SK-N-SH treated with all-trans-retinoic acid at 6 μM for 48 hours (cell line): ENCODE measurements around the gene UPK3A.

Source experiments
- ARNTL ChIP-seq: fragments of 450-650 bp; formaldehyde crosslinking; IDR thresholded peaks from 2 replicates; pipeline ENCODE4 v1.5.0; 2020; ENCODE audit warnings: low read depth, mild to moderate bottlenecking, moderate library complexity, borderline replicate concordance
- CSDC2 ChIP-seq: fragments of 250-450 bp; sonication (Bioruptor Pico); IDR thresholded peaks from 2 replicates; pipeline ENCODE4 v1.5.0; 2020; ENCODE audit warnings: mild to moderate bottlenecking, moderate library complexity
- RARB ChIP-seq: fragments of 250-450 bp; sonication (Bioruptor Pico); IDR thresholded peaks from 2 replicates; pipeline ENCODE4 v1.8.0; 2021; ENCODE audit warnings: mild to moderate bottlenecking, moderate library complexity
- ZFP3 ChIP-seq: fragments of 250-450 bp; sonication (Bioruptor Pico); IDR thresholded peaks from 2 replicates; pipeline ENCODE4 v1.5.0; 2020; ENCODE audit warnings: mild to moderate bottlenecking, moderate library complexity
- ZFP30 ChIP-seq: fragments of 450-650 bp; formaldehyde crosslinking; IDR thresholded peaks from 2 replicates; pipeline ENCODE4 v1.5.0; 2022; ENCODE audit warnings: mild to moderate bottlenecking, moderate library complexity

DNA sequence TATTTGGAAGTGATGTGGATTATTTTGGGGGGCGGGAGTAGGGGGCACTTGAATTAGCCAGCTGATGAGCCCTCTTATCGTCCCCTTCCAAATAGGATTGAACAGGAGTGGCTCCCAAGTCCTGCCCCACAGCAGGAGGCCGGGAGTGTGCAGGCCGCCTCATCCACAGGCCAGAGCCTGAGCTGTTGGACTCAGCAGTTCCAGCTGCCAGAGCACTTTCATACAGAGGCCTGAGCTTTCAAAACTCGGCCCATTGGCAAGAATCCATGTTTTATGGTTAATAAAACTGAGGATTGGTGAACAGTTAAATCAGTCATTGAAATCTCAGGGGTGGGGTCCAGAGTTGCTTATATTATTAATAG is 34.6 kb downstream of the UPK3A start:
- TF ChIP-seq CSDC2 (CRISPR knock-in tag) (no peak), RARB (CRISPR knock-in tag) (no peak), ZFP3 (CRISPR knock-in tag) (no peak), ZFP30 (CRISPR knock-in tag) (no peak), ARNTL (no peak)
